B cell (primary cell): ENCODE measurements around the gene IRF7. TPM values are rescaled to one million over a fixed set of nuclear protein-coding genes. Genes with fewer than 3 reads are reported as not detected.
A peak's percentile ranks its signal among the peaks of the same experiment; 100 is the strongest.

Experiments
- ATAC-seq: fragments of 200-7000 bp; cut with Tn5 transposase; one replicate; pipeline ENCODE4 v1.10.0; 2021; ENCODE audit warnings: low read depth, mild to moderate bottlenecking, moderate number of reproducible peaks, moderate library complexity
- CTCF ChIA-PET: fragments of 350-600 bp; sonication (Branson Sonifier 250); formaldehyde crosslinking; loops from one replicate; lab custom pipeline; 2021; ENCODE audit warnings: antibody characterized with exemption, inconsistent platforms; lab: Charles Lee
- POLR2A ChIA-PET: fragments of 350-600 bp; sonication (Branson Sonifier 250); formaldehyde crosslinking; loops from one replicate; lab custom pipeline; 2021; ENCODE audit warnings: antibody characterized with exemption; lab: Charles Lee
- DNase-seq: peaks from one replicate; pipeline ENCODE4 v3.0.0; 2013
- H2AFZ ChIP-seq: 2 replicates; pipeline ENCODE4 v1.6.1; 2012; ENCODE audit warnings: mild to moderate bottlenecking, low read depth, low read length; ENCODE audit not compliant: insufficient read depth, poor library complexity, severe bottlenecking
- H3K27ac ChIP-seq, 2 donors: 1 replicate in 1 of 2; 2 replicates in 1 of 2; pipeline ENCODE4 v1.5.1; 2012 to 2013; ENCODE audit warnings: low read length in 2 of 2, mild to moderate bottlenecking in 2 of 2, moderate library complexity in 1 of 2
- H3K27me3 ChIP-seq, 4 experiments: fragments of 200-600 bp in 1 of 4; sonication (generic) in 1 of 4; replicated peaks in 1 of 4; 1 replicate in 2 of 4; 2 replicates in 2 of 4; pipeline versions ENCODE4 v1.6.1 to v1.7.0; 2013 to 2016; ENCODE audit warnings: low read length in 3 of 4, mild to moderate bottlenecking in 2 of 4, mixed read lengths in 1 of 4, moderate library complexity in 1 of 4; ENCODE audit not compliant: insufficient read depth in 4 of 4, control insufficient read depth in 3 of 4; ENCODE audit errors: control extremely low read depth in 1 of 4
- H3K36me3 ChIP-seq, 2 experiments: replicated peaks in 1 of 2; 1 replicate in 1 of 2; 2 replicates in 1 of 2; pipeline versions ENCODE4 v1.6.1 to v1.7.1; 2013; ENCODE audit warnings: low read length in 1 of 2; ENCODE audit not compliant: insufficient read depth in 2 of 2, control insufficient read depth in 1 of 2; ENCODE audit errors: control extremely low read depth in 1 of 2, extremely low read depth in 1 of 2
- H3K4me1 ChIP-seq, 2 donors: fragments of 200-600 bp in 1 of 2; sonication (generic) in 1 of 2; 1 replicate in 1 of 2; 2 replicates in 1 of 2; pipeline versions ENCODE4 v1.5.1 to v1.6.1; 2013 to 2017; ENCODE audit warnings: low read length in 2 of 2; ENCODE audit not compliant: control insufficient read depth in 2 of 2, insufficient read depth in 2 of 2
- H3K4me2 ChIP-seq: replicated peaks from 2 replicates; pipeline ENCODE3; 2012; ENCODE audit warnings: mild to moderate bottlenecking, low read depth, low read length; ENCODE audit not compliant: poor library complexity, severe bottlenecking
- H3K4me3 ChIP-seq, 5 experiments: fragments of 200-600 bp in 1 of 5; sonication (generic) in 1 of 5; 1 replicate in 3 of 5; 2 replicates in 2 of 5; pipeline versions ENCODE4 v1.5.1 to v1.7.0; 2011 to 2016; ENCODE audit warnings: low read length in 4 of 5, mild to moderate bottlenecking in 4 of 5, low read depth in 2 of 5, control low read depth in 1 of 5, moderate library complexity in 1 of 5; ENCODE audit not compliant: insufficient read depth in 1 of 5; ENCODE audit errors: control extremely low read depth in 1 of 5, extremely low read depth in 1 of 5
- H3K79me2 ChIP-seq: fragments of 200-600 bp; sonication (generic); one replicate; pipeline ENCODE4 v1.6.0; 2016; ENCODE audit warnings: low read length; ENCODE audit not compliant: control insufficient read depth, insufficient read depth
- H3K9ac ChIP-seq: fragments of 200-600 bp; sonication (generic); 2 replicates; pipeline ENCODE4 v1.6.1; 2017; ENCODE audit warnings: mild to moderate bottlenecking, low read length, moderate library complexity
- H3K9me3 ChIP-seq, 3 donors: one replicate each; pipeline versions ENCODE4 v1.6.1 to v1.7.1; 2013; ENCODE audit warnings: low read length in 2 of 3; ENCODE audit not compliant: control insufficient read depth in 2 of 3, insufficient read depth in 1 of 3; ENCODE audit errors: control extremely low read depth in 1 of 3
- H4K20me1 ChIP-seq: 2 replicates; pipeline ENCODE4 v1.6.0; 2012; ENCODE audit warnings: mild to moderate bottlenecking, low read length; ENCODE audit not compliant: insufficient read depth, control insufficient read depth, poor library complexity, severe bottlenecking
- H3K27ac Mint-ChIP-seq: one replicate; pipeline ENCODE4 v1.8.0; 2021; ENCODE audit warnings: mixed read lengths
- H3K27me3 Mint-ChIP-seq: one replicate; pipeline ENCODE4 v1.8.0; 2021; ENCODE audit warnings: mixed read lengths
- H3K4me1 Mint-ChIP-seq: one replicate; pipeline ENCODE4 v1.8.0; 2021; ENCODE audit warnings: mixed read lengths
- H3K4me3 Mint-ChIP-seq: one replicate; pipeline ENCODE4 v1.8.0; 2021; ENCODE audit warnings: mixed read lengths
- H3K9me3 Mint-ChIP-seq: one replicate; pipeline ENCODE4 v1.8.0; 2022; ENCODE audit warnings: mixed read lengths; ENCODE audit not compliant: insufficient read depth
- CTCF ChIP-seq: fragments of 200-600 bp; IDR thresholded peaks from one replicate; pipeline ENCODE4 v1.8.0; 2022; ENCODE audit warnings: antibody characterized with exemption, mild to moderate bottlenecking
- EZH2 ChIP-seq: IDR thresholded peaks from 2 replicates; pipeline ENCODE4 v1.6.1; 2012; ENCODE audit warnings: borderline replicate concordance, low read depth, mild to moderate bottlenecking, moderate library complexity, low read length; ENCODE audit not compliant: insufficient read depth, poor library complexity, severe bottlenecking
- WGBS: methylation state at CpG from one replicate; pipeline ENCODE4 v1.1.5; 2013; ENCODE audit warnings: missing lambda C conversion rate; ENCODE audit not compliant: insufficient coverage; 5-methylcytosine and 5-hydroxymethylcytosine counted together
- intact Hi-C: fragments of 100-400 bp; cut with micrococcal nuclease; formaldehyde crosslinking; loops from one replicate; pipeline ENCODE4 v1.10.0; 2022
- polyA plus RNA-seq: library from polyadenylated mRNA; depleted of rRNA; stranded (reverse); fragments of >200 nt; gene quantifications from 2 replicates; pipeline ENCODE4 v1.2.3, GENCODE V29; 2012
- total RNA-seq, 2 donors: library from RNA; stranded (reverse); fragments of 120-200 nt in 1 of 2; gene quantifications; 1 replicate in 1 of 2; 2 replicates in 1 of 2; pipeline versions ENCODE4 v1.2.3 to v1.2.4, GENCODE V29; 2013 to 2022

Gene IRF7
- total and polyA plus RNA-seq, 2 donors (not counting 1 experiment from before 2014, with no cell fraction given), result 136 to 184 TPM

- ATAC-seq (no peak), DNase-seq (peak; percentile 38)
- Histone ChIP-seq H3K9me3 (peaks cover 0 to 7% (median 0%) of the 10 kb centered on the region in 3 donors), H3K27ac (no peak overlapping the region), H3K36me3 (no peaks in the 10 kb centered on the region), H3K79me2 (peaks cover 2% of the 10 kb centered on the region), H3K4me3 (no peak overlapping the region), H3K4me2 (peak overlapping the region; percentile 76), H3K4me1 (peaks cover 24 to 28% of the 10 kb centered on the region in 2 donors), H2AFZ (no peak overlapping the region), H3K27me3 (peaks cover 0 to 38% (median 20%) of the 10 kb centered on the region in 4 experiments), H4K20me1 (peaks cover 16% of the 10 kb centered on the region), H3K9ac (no peak overlapping the region)
- POLR2A ChIA-PET, result interaction anchor here (0.6 kb wide), 2 partner anchors 11 to 13 kb away, joined by 3 read pairs; no protein-coding TSS in a partner anchor
- 9% methylated on average over 80 of the region's 80 CpGs for WGBS
- no peak for TF ChIP-seq CTCF
- no peak for TF ChIP-seq EZH2
- intact Hi-C loops, result no loop called here
- Mint-ChIP-seq H3K9me3 (no peaks in the 10 kb centered on the region), H3K27me3 (peaks cover 27% of the 10 kb centered on the region), H3K4me1 (peaks cover 21% of the 10 kb centered on the region), H3K4me3 (peak overlapping the region; percentile 29), H3K27ac (no peak overlapping the region)
- CTCF ChIA-PET, result no interaction called here
These were observed 23.7 kb upstream of the IRF7 start for GRCh38 chr11:639332-639955.

DNA sequence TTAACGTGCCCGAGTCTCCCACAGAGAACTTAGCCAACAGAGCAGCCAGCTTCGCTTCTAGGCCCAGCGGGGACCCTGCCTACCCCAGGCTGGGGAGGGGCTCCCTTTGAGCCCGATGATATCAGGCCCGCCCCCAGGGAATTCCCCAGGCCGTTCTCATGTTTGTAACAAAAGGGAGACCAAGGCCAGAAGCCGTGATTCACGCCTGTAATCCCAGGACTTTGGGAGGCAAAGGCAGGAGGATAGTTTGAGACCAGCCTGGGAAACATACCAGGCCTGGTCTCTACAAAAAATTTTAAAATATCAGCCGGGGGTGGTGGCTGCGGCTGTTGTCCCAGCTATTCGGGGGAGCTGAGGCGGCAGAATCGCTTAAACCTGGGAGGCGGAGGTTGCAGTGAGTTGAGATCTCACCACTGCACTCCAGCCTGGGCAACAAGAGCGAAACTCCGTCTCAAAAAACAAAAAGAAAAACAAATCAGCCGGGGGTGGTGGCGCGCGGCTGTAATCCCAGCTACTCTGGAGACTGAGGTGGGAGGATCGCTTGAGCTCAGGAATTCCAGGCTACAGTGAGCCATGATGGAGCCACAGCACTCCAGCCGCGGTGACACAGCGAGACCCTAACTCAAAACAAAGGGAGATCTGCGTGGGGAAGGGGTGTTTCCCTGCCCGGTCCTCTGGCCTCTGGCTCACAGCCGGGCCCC is 23.0 kb upstream of the IRF7 start:
- Mint-ChIP-seq H3K4me1 (peaks cover 21% of the 10 kb centered on the region), H3K27me3 (peaks cover 28% of the 10 kb centered on the region), H3K4me3 (peak overlapping the region; percentile 41), H3K27ac (no peak overlapping the region), H3K9me3 (no peaks in the 10 kb centered on the region)
- Histone ChIP-seq H3K9me3 (peaks cover 0 to 7% (median 0%) of the 10 kb centered on the region in 3 donors), H3K4me2 (peak overlapping the region; percentile 76), H3K9ac (no peak overlapping the region), H3K4me1 (peaks cover 24 to 28% of the 10 kb centered on the region in 2 donors), H3K27ac (no peak overlapping the region), H4K20me1 (peaks cover 16% of the 10 kb centered on the region), H3K27me3 (peaks cover 0 to 38% (median 20%) of the 10 kb centered on the region in 4 experiments), H3K79me2 (peaks cover 2% of the 10 kb centered on the region), H3K36me3 (no peaks in the 10 kb centered on the region), H3K4me3 (no peak overlapping the region), H2AFZ (no peak overlapping the region)
- TF ChIP-seq CTCF, result no peak
- no peak for TF ChIP-seq EZH2
- 80% methylated on average over 21 of the region's 28 CpGs for WGBS
- no peak for DNase-seq
- intact Hi-C loops, result no loop called here
- no peak for ATAC-seq
- ChIA-PET CTCF (no interaction called here), POLR2A (interaction anchor here (0.6 kb wide), 1 partner anchor 11 kb away, joined by 3 read pairs; no protein-coding TSS in a partner anchor)
